ENCODE results near the gene ZNF385D. TPM values are rescaled to one million over a fixed set of nuclear protein-coding genes. Genes with fewer than 3 reads are reported as not detected.

The ZNF385D gene
- total RNA-seq, 4 donors from 2014 or later, result 0.26 to 53.6 (median 19.2) TPM

DNA sequence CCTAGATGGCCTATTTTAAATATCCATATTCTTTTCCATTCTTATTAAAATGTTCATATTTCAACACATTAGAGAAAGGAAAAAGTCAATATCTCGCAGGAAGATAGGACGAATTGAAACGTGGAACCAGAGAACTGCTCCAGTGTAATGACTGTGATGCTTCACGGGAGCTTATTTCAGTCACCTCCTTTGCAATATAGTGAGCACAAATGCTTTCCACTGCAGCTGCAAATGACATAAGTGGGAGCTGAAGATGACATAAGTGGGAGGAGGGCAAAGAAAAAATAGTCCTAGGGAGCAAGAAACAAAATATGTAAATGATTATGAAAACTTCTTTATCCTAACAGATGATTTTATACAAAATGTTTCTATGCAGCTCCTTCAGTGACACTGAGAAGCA is 324.1 kb downstream of the ZNF385D start:
- Histone ChIP-seq H3K9me3 (no peaks in the 10 kb centered on the region), H3K27ac (no peak overlapping the region), H3K27me3 (no peaks in the 10 kb centered on the region), H3K4me1 (no peaks in the 10 kb centered on the region), H3K36me3 (no peaks in the 10 kb centered on the region), H3K4me3 (no peak overlapping the region)
- intact Hi-C loops (cut with DNase I; ENCODE audit: low total_unique reads), result no loop called here
- TF ChIP-seq CTCF (IDR thresholded peaks at IDR 0.05) (no peak), POLR2A (IDR thresholded peaks at IDR 0.05) (no peak)
- DNase-seq, result no peak

- Histone ChIP-seq H3K9me3 (no peaks in the 10 kb centered on the region), H3K4me3 (no peak overlapping the region), H3K4me1 (no peaks in the 10 kb centered on the region), H3K27ac (no peak overlapping the region), H3K27me3 (no peaks in the 10 kb centered on the region), H3K36me3 (no peaks in the 10 kb centered on the region)
- TF ChIP-seq CTCF (IDR thresholded peaks at IDR 0.05), result no peak
- TF ChIP-seq POLR2A (IDR thresholded peaks at IDR 0.05), result no peak
- DNase-seq, result no peak
- intact Hi-C loops (cut with DNase I; ENCODE audit: low total_unique reads), result no loop called here
These were observed 325.3 kb downstream of the ZNF385D start for GRCh38 chr3:21425715-21426114.

DNA sequence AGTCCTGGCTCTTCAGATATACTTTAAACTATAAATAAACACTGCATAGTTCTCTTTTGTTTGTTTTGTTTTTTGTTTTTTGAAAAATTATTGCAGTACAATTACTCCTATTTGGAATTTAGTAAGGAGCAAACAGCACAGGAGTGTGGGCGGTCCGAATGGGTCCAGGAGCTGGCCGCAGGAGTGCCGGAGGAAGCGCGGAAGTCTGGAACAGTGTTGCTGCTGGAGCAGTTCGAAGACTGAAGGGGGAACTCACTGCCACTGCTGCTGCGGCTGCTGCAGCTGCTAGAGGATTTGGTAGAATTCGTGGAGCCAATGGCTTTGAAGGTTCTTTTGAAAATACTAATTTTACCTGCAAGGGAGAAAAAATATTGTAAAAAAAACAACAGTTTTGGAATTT is 329.9 kb downstream of the ZNF385D start:
- Histone ChIP-seq H3K4me3 (no peak overlapping the region), H3K9me3 (no peaks in the 10 kb centered on the region), H3K27me3 (no peaks in the 10 kb centered on the region), H3K36me3 (no peaks in the 10 kb centered on the region), H3K4me1 (no peaks in the 10 kb centered on the region), H3K27ac (no peak overlapping the region)
- intact Hi-C loops (cut with DNase I; ENCODE audit: low total_unique reads), result no loop called here
- no peak for DNase-seq
- TF ChIP-seq POLR2A (IDR thresholded peaks at IDR 0.05), result no peak
- TF ChIP-seq CTCF (IDR thresholded peaks at IDR 0.05), result no peak

DNA sequence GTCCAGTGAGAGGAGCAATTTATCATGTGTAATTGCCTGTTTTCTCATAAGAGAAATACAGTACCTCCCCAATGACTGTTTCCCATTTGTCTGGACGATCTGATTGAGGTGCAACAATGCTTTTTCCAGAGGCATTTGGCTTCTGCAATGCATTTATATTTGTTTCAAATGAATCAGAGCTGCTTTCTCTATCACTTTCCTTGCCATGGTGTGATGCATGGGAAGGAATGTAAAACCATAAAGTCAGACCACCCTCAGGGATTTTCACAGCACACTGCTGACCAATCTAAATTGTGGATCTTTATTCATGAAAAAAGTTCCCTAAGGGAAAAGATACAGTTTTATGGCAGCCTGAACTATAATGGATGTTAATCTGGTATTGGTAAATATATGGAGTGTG is 333.0 kb downstream of the ZNF385D start:
- intact Hi-C loops (cut with DNase I; ENCODE audit: low total_unique reads), result no loop called here
- Histone ChIP-seq H3K9me3 (no peaks in the 10 kb centered on the region), H3K27ac (no peak overlapping the region), H3K4me1 (no peaks in the 10 kb centered on the region), H3K4me3 (no peak overlapping the region), H3K36me3 (no peaks in the 10 kb centered on the region), H3K27me3 (no peaks in the 10 kb centered on the region)
- TF ChIP-seq POLR2A (IDR thresholded peaks at IDR 0.05), result no peak
- no peak for TF ChIP-seq CTCF (IDR thresholded peaks at IDR 0.05)
- DNase-seq, result no peak

GRCh38 chr3:21414506-21414905 is 336.5 kb downstream of the ZNF385D start:
- H3K4me3 ChIP-seq, result no peak overlapping the region
- no peak overlapping the region for H3K27ac ChIP-seq
- intact Hi-C loops (cut with DNase I; ENCODE audit: low total_unique reads), result no loop called here
- no peaks in the 10 kb centered on the region for H3K4me1 ChIP-seq
- H3K9me3 ChIP-seq, result no peaks in the 10 kb centered on the region
- TF ChIP-seq POLR2A (IDR thresholded peaks at IDR 0.05) (no peak), CTCF (IDR thresholded peaks at IDR 0.05) (no peak)
- no peak for DNase-seq
- H3K36me3 ChIP-seq, result no peaks in the 10 kb centered on the region
- H3K27me3 ChIP-seq, result no peaks in the 10 kb centered on the region

Data from uterus (tissue), 4 donors.